GM19239 (cell line): ENCODE results near the gene TFAP2E.
A peak's percentile ranks its signal among the peaks of the same experiment; 100 is the strongest.

Source experiments
- DNase-seq: peaks from one replicate; pipeline ENCODE4 v3.0.0; 2011; ENCODE audit warnings: low spot score; ENCODE audit not compliant: insufficient read length
- FAIRE-seq: peaks from 2 replicates; lab custom pipeline; 2011; peaks lifted over from hg19 to GRCh38; lab: Jason Lieb, UNC

The TFAP2E gene

DNA sequence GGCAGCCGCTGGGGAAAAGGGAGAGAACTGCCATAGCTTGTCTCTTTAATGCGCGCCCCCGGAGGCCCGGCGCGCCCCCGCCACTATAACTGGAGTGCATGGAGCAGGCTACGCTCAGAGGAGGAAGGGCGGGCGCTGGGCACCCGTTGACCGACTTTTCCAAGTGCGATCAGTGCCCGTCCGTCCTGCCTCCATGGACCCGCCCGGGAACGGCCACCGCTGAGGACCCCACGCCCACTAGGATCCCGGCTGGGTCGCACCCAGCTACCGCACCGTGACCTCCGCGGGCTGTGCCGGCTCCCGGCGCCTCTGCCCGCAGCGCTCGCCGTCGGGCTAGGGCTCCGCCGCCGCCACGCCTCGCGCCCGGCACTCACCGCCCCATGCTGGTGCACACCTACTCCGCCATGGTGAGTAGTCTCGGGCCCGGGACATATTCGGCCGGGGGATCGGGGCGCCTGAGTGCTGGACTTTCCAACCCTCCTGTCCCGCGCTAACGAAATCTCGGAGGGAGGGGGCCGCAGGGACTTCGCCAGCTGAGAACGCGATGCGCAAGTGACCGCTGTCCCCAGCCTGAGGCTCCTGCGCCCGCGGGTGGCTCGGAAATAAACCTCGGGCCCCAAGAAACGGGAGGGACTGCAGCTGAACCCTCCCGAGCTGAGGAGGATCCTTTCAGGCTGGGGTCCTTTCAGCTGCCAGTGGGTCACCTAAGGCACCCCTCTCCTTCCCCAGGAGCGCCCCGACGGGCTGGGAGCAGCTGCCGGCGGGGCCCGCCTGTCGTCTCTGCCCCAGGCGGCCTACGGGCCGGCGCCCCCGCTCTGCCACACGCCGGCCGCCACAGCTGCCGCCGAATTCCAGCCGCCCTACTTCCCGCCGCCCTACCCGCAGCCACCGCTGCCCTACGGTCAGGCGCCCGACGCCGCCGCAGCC, at the start of gene TFAP2E:
Gene TFAP2E, plus strand, starts transcription at position 117 of the 927 bp plus-strand sequence. Its CDS starts 264 bp downstream, at position 381.
- FAIRE-seq, result no peak
- DNase-seq, result no peak

DNA sequence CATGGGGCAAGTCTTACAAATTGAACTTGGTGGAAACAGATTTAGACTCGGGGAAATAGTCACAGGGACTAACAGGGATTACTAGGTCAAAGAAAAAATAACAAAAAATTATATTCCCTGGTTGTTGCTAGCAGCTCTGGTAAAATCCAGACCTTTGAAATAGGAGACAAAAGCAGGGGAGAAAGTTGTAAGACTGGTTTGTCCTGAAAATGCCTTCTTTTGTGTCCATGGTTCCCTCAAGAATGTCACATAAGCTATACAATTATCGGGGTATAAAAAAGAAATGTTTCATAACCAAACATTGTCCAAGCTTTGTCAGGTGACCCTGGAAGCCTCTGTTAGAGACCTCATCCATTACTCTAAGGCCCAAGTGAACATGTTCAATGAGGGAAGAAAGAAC, 49.0 kb upstream of the TFAP2E start:
- DNase-seq (no peak), FAIRE-seq (no peak)

DNA sequence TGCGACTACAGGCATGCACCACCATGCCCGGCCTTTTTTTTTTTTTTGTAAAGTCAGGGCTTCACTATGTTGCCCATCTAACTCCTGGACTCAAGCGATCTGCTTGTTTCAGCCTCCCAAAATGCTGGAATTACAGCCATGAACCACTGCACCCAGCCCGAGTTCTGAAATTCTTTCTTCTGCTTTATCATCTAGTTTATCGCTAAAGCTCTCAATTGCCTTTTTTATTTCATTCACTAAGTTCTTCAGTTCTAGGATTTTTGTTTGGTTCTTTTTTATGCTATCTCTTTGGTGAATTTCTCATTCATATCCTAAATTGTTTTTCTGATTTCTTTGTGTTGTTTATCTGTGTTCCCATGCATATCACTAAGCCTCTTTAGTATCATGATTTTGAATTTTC, 42.9 kb upstream of the TFAP2E start:
- FAIRE-seq, result no peak
- DNase-seq, result no peak

DNA sequence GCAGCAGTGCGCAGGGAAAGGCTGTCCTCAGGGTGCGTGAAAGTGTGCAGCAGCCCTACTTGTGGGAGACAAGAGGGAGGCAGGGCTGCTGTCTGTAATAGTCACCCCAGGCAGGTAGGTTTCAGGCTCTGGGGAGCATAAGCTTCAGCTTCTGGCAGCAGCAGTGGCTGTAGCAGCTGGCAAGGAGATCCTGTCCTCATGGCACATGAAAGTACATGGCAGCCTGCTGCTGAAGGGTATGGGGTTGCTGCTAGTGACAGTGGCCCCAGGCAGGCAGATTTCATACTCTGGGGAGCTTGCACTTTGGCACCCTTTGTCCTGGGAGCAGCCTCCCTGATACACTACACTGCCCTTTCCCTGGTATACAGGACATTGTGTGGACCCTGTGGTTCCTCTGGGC, 42.2 kb upstream of the TFAP2E start:
- FAIRE-seq, result no peak

DNA sequence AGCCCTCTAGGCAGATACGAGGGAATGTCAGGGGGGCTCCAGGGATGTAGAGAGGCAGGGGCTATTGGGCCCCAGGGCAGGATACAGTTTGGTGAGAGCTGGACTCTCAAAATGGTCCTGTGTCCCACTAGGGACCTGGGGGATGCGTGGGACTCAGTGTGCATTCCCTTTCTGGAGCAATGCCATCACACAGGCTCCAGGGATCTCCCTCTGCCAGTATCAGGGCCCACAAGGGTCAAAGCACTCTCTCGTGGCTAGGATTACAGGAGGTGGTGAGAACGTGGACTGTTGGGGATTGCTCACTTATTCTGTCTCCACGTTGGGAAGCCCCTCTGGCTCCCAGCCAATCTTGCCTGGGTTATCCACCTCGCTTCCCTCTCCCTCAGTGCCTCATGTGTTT, 41.7 kb upstream of the TFAP2E start:
- FAIRE-seq, result no peak
- no peak for DNase-seq

More for the DNA sequence above, 42.2 kb upstream of the TFAP2E start:
- no peak for DNase-seq

DNA sequence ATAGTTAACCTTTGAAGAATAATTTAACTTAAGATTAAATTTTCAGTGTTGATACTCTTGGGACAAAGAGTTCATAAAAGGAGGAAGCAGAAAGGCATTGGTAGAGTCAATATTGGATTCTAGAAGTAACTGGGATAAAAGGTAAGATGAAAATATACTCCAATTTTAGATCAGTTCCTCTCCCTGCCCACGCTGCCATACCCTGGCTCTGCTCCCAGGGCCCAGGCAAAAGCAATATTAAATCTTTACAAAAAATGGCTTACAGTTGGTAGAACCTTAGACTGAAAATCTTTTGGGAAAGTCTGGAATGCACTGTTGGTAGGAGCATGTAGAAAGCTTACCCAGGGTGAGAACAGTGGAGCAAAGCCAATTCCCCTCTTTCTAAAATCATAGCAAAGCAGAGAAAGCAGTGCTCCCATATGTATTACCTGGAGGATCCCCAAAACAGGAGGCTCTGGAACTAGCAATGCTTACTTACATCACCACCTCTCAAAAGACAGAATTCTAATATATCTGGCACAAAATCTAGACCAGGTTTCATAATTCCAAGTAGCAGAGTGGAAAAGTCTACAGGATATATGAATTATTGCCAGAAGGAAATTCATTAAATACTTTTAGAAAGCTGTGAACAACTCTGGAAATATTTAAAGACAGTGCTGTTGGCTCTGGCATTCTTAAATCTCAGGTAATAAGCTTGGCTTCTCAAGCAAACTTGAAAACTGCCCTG, 40.5 kb upstream of the TFAP2E start:
- DNase-seq (no peak), FAIRE-seq (no peak)

DNA sequence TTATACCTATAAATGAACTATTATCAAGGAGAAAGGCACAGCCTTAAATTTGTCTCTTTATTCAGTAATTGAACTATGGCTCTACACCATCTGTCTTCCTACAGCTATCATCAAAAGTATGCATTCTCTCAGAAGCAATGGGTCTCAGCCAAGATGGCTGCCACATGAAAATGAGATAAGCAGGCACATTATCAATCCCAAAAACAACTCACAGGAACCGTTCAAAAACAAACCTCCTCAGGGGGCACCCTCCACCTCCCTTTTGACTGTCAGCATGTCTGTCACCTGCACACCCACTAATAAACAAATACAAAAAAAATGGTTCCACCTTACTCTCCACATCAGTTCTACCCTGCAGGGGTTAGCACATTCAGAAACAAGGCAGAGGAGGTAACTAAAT, 39.5 kb upstream of the TFAP2E start:
- DNase-seq, result no peak
- no peak for FAIRE-seq

DNA sequence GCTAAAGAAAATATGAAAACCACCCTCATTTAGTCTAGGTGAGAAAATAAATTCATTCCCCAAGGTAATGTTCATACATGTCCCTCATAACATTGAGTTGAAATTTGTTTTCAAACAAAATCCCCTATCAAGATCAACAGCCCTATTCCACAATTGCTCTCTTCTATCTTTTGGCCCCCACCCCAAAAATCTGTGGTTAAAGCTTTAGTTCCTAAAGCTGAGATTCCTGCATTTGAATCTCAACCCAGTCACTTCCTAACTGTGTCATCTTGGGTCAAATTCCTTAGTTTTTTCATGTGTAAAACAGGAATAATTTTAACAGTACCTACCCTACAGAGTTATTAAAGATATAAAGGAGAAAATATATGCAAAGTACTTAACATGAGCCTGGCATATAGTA, 37.9 kb upstream of the TFAP2E start:
- no peak for DNase-seq

DNA sequence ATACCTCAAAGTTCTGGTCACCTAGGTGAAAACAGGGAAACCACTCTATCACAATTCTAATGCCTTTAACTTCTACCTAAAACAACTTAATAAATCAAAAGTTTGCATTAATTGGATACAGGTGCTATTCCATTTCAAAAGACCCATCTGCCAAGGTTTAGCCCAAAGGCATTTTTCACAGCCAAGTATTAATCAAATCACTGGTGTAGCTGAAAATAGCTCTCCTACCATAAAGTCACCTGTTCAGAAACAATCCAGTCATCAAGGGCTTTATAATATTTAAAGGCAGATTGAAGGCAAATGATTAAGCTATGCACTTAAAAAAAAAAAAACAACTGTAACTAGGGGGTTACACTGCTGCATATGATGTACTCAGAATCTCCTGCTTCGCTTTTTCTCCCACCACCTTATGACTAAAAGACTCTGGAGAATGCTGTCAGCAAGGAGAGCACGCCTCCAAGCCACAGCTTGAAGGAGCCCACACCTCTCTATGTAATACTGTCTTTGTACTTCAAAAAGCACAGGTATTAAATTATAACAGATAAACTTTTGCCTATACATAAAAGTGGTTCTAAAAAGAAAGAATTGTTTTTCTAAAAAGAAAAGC, 36.5 kb upstream of the TFAP2E start:
- FAIRE-seq, result no peak
- no peak for DNase-seq

More for the DNA sequence above, 37.9 kb upstream of the TFAP2E start:
- no peak for FAIRE-seq

DNA sequence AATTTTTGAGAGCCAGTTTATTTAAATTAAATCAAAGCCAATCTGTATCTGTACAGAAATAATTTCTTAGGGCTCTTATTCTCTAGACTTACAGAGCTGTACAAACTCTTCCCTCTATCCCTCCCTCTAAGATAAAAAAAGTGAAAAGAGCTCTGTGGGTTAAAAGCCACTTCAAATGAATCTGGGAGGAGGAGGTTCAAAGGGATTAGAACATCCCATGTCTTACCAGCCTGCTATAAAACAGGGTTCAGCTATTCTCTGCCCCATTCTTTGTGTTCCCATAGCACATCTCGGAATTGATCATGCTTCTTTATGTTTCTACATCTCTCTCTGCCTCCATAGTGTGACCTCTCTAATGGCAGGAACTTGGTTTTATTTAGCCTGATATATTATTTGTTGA, 35.3 kb upstream of the TFAP2E start:
- FAIRE-seq, result peak; percentile 21
- DNase-seq, result no peak

DNA sequence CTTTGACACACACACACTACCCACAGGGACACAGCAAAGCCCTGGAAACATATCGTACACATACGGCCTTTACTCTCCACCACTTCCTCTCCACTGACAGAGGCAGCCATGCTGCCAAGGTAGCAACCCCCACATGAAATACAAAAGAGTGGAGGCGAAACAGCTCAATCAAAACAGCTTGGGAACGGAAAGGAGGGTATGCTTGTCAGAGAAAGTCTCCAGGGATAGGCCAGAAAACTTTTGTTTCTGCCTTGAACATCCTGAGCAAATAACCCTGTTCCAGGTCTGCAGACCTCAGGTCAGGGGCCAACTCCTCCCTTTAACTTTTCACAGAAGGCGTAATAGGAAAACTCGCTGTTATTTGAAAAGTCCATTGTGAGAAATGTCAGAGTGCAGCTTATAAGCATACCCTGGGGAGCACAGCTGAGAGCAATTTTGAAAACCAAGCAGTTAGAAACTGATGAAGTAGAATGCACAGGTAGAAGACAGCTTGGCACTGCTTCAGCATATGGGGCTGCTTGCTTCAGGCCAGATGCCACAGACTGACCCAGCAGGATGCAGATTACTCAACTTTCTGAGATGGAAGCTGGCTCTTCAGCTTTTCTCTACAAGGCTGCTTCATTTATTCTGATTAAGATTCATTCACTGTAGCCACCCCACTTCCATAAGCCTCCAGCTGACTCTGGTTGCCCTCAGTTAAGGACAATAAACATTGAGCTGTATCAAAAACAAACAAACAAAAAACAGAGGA, 33.9 kb upstream of the TFAP2E start:
- DNase-seq (no peak), FAIRE-seq (peak; percentile 96)

DNA sequence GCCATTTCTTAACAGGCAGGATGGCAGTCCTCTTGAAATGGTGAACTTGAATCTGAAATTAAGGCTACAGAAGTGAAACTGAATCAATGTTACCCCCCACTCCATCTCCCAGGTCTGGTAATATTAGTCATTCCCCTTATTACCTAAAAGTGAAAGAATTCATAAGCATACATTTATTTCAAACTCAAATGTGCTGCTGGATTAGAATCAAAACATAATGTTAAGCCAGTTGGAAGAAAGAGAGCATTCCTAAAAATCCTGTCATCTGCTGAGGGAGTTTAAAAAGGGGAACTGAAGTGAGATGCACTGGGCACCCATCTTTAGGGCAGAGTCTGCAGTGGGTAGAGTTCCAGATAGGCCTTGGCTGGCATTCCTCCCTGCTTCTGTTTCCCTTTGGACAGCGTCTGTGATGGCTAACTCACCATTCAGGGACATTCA, 33.3 kb upstream of the TFAP2E start:
- no peak for DNase-seq
- FAIRE-seq, result no peak

DNA sequence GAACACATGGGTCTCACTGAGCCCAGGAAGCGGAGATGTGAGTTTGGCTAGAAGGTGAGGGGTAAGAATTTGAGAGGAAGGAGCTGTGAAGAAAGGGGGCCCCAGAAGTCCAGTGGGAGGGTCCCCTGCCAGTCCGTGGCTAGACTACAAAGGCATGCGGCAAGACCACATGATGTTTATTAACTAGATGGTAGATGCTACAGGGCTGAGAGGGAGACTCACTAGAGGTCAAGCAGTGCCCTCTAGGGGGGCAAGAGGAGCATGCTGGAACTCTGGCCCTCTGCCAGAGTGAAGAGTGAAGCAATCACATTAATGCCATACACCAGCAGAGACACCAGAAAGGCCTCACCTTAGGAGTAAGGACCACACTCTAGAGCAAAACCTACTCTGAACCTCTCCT, 28.1 kb upstream of the TFAP2E start:
- peak; percentile 37 for FAIRE-seq
- no peak for DNase-seq

DNA sequence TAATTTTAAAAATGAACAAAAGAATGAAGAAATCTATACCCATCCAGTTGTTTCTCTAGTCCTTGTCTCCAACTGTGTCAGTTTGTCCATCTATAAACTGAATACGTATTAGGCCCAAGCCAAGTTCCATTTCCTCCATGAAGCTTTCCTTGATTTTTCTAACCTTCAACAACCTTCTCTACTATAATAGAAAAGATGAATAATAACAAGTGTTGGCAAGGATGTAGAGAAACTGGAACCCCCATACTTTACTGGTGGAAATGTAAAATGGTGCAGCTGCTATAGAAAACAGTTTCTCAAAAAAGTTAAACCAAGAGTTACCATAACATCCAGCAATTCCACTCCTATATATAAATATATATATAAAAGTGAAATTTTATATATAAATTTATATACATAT, 26.5 kb upstream of the TFAP2E start:
- FAIRE-seq (no peak), DNase-seq (no peak)

DNA sequence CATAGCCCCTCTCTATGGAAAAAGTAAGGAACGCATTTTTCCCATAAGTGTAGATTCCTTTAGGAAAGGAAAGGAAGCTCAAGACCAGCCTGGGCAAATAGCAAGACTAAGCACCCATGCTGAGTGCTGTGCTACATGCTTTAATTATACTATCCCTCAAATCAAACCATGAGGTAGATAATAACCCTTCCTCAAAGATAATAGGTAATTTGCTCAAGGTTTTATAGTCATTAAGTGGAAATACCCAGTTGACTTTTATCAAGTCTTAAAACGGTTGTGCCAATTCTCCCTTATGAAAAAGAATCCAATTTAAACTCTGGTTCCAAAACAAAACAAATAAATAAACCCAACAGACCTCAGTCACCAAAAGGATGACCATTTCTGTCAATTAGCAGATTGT, 19.3 kb upstream of the TFAP2E start:
- FAIRE-seq (no peak), DNase-seq (no peak)

DNA sequence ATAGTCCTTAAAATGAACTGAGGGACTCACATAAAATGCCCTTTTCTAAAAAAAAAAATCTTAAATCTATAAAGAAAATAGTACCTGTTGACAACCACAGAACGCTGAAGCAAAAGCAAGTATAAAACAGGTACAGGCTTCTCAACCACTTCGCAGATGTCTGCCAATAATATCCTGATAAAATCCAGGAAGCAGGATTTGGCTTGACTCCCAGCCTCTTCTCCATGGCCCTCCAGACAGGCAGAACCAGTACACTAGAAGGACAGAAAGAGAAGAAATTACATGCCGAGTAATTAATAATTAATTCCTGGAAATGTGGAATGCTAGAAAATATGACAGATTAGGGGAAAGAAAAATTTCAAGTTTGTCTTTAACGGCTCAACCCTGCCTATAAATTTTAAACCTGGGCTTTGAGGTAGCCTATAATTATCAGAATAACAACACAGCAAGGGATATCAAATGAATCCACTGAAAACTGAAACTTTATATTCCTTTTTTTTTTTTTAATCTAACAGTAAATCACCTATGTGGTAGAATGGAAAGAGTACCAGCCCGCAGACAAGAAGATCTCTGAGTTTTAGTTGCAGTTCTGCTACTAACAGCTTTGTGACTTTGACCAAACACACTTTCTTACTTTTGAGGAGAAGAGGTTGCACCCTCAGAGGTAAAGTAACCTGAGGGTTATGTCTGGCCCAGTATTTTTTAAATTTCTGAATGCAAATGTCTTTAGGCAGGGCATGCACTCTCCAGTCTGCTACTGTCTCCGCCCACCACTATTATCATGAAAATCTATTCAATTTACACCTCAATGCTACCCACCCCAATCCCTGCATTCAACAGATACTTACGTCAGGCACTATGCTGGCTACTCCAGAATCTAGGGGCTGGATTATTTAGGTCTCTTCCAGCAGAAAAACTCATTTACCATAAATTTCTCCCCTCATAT, 18.6 kb upstream of the TFAP2E start:
- FAIRE-seq (no peak), DNase-seq (no peak)

DNA sequence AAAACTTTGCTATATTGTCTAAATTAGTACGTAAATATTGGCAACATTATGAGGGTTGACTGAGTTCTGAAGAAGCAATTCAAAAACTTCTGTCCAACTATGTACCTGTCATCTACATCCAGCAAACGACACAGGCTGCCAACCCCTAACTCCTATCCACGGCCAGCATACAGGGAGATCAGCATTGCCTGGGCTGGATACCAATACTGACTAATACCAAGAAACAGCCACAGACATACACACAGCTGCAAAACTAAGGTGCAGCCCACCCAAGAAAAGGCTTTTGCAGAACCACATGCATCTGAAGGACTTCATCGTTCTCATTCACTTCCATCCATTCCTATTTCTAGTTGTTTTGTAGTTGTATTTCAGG, 17.9 kb upstream of the TFAP2E start:
- FAIRE-seq, result no peak
- no peak for DNase-seq

DNA sequence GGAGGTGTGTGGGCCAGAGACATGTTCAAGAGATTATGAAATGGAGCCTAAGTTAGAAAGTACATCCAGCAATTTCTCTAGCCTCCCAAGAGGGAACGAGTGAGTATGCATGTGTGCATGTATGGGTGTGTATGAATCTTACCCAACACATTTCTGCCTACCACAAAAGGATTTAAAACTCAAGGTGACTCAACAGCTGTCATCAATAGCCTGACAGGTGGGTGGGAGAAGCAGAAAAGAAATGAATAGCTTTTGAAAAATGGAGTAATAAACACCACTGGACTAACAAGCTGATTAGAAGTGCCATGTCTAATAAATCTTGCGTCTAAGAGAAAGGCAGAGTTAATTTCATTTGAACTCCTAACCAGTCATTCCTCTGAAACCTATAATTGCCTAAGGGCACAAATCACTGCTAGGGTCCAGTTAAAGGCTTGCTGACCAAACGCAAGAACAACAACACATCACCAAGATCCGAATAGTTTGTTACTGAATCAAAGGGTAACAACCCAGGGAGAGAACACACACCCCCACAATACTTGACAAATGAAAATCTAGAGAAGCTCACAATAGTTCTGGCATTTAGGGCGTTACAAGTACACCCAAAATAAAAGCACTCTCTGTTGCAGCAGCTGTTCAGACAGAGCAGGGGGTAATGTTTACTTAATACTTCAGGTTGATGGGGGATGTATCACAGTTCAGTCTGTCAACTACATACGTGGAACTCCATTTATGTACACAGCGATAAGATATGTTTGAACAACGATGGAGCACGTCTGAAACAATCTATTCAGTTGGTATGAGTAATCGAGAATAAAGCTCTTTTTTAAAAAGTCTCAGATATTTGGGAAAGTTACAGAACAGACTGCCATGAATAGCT, 17.3 kb upstream of the TFAP2E start:
- FAIRE-seq (no peak), DNase-seq (no peak)
